GM12872 (cell line): ENCODE results near the gene DDX4.

Experiments
- TF ChIP-seq, protein P1 (sequence below): IDR thresholded peaks from 3 replicates; pipeline ENCODE4 v1.5.1; 2011; ENCODE audit warnings: low read depth, mild to moderate bottlenecking, low read length, moderate library complexity; ENCODE audit not compliant: insufficient read depth

Gene DDX4

DNA sequence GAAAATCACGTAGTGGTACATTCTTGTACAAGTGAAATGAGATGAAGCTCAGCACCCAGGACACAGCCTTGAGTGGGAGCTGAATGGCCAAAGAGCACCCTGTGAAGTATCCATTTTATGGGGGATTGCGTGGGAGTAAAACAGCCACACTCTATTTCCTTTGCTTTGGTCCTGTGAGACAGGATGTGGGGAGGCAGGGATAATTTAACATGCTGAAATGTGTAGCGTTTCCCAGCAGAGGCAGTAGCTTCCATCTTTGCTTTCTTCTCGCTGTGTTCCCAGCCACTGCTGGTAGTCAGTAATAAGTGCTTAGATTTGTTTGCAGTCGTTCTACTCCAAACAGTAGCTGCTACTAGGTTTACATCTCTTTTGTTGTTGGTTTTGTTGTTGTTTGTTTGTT lies 117.6 kb downstream of the DDX4 start:
- TF ChIP-seq, protein P1, sequence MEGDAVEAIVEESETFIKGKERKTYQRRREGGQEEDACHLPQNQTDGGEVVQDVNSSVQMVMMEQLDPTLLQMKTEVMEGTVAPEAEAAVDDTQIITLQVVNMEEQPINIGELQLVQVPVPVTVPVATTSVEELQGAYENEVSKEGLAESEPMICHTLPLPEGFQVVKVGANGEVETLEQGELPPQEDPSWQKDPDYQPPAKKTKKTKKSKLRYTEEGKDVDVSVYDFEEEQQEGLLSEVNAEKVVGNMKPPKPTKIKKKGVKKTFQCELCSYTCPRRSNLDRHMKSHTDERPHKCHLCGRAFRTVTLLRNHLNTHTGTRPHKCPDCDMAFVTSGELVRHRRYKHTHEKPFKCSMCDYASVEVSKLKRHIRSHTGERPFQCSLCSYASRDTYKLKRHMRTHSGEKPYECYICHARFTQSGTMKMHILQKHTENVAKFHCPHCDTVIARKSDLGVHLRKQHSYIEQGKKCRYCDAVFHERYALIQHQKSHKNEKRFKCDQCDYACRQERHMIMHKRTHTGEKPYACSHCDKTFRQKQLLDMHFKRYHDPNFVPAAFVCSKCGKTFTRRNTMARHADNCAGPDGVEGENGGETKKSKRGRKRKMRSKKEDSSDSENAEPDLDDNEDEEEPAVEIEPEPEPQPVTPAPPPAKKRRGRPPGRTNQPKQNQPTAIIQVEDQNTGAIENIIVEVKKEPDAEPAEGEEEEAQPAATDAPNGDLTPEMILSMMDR, result no peak

DNA sequence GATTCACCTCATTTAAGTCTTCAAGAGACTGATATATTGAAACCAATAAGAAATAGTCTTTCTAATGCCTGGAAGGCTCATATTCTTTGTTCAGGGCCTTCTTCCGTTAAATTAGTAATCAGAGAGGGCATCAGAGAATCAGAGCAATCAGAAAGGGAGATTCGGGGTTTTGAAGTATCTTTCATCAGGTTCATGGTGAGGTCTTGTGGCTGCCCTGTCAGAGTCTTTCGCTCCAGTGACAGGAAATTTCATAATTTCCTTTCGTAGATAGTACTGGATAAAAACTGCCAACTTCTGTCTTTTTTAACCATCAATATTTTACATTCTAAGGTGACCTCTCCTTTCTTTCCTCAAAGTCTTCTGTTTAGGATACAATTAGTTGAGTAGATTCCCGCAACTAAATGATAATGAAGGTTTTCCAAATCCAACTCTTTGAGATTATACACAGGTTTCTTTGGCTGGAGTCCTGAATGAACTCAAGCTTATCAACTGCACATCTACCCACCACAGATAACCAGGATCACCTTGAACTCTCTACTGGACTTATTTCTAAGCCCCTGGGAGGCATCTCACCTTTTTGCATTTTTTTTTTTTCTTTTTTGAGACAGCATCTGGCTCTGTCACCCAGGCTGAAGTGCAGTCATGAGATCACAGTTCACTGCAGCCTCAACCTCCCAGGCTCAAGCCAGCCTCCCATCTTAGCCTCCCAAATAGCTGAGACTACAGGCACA lies 118.8 kb downstream of the DDX4 start:
- TF ChIP-seq, protein P1, result no peak

DNA sequence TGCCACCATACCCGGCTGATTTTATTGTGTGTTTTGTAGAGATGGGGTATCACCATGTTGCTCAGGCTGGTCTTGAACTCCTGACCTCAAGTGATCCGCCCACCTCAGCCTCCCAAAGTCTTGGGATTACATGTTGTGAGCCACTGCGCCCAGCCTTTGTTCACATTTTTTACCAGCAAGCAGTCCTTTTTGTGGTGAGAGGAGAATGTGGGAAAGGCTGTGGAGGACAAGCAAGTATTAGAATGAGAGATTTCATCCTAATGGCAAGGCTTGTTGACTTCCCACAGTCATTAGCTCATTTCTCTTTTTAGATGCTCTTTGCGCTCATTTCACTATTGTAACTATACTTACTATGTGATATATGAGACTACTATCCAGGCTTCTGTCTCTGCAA lies 119.4 kb downstream of the DDX4 start:
- TF ChIP-seq, protein P1, result no peak

DNA sequence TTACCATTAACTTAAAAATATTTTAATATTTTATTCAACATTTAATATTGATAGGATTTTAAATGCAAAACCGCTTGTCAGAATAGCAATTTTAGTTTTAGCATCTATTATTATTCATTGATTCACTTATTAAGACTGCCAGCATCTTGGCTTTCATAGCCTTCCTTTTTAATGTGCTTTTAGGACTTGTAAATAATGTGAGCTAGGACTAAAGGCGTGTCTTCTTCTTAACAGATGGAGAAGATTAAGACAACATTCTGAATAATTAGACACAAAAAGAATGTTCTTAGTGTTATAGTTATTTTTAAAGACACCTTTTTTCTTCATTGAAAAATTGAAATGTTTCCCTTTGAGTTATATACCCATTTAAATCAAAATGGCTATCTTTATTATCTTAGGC lies 120.2 kb downstream of the DDX4 start:
- TF ChIP-seq, protein P1, result no peak

DNA sequence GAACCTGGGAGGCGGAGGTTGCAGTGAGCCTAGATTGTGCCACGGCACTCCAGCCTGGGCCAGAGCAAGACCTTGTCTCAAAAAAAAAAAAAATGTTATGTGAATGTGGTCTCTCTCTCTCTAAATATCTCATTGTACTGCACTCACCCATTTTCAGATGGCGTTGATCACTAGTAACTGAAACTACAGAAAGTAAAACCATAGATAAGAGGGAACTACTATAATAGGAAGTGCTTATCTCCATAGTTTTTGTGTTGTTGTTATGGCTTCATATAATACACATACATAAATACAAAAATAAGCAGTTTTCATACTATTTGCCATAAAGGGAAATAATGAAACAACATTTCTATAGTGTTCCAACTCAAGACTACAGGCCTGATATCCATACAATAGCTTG lies 122.4 kb downstream of the DDX4 start:
- TF ChIP-seq, protein P1, result no peak

DNA sequence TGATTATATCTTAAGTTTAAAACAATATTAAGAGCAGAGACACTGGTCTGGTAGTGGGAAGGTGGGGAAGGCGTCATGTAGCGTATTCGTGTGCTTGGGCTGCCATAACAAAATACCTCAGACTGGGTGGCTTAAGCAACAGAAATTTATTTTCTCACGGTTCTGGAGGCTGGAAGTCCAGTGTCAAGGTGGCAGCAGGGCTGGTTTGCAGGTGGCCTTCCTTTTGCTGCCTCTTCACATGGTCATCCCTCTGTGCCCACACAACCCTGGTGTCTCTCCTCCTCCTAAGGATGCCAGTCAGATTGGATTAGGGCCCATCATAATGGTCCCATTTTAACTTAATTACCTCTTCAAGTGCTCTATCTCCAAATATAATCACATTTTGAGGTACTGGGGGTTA lies 122.8 kb downstream of the DDX4 start:
- TF ChIP-seq, protein P1, result no peak

DNA sequence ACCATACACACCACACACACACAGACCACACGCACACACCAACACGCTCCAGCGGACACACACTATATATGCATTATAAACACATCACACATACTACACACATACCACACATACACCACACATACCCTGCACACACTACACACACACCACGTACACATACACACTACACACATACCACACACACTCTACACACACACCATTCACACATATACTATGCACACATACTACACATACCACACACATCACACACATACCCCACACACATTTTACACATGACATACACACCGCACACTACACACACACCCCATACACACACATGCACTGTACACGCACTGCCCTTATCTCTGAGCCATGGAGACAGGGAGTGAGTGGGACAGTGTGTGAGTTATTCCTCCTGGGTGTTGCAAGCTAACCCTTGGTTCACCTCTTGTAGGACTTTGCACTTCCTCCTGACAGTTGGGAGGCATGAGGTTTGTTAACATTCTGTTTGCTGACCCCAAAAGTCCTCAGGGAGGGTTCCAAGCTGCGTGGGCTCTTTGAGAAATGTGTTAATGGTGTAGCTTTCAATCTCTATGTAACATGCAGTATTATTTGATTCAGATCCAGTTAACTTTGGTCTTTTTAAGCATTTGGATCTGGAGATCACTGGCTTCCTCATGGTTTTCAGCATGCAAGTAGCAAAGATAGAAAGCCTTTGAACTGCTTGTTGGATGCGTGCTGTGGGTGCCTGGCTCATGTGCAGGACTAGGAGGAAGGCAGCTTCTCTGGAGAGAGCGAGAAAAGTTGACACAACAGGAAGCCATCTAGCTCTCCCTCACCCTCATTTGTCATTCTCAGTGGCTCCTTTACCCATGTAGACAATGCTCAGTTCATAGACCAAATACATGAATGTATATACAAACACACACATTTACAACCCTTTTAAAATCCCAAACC lies 127.0 kb downstream of the DDX4 start:
- TF ChIP-seq, protein P1, result no peak
